Neural crest cell (in vitro differentiated cells): Measurements from ENCODE around the gene DHRS1. TPM values are rescaled to one million over a fixed set of nuclear protein-coding genes. Genes with fewer than 3 reads are reported as not detected.
A peak's percentile ranks its signal among the peaks of the same experiment; 100 is the strongest.
"Not testable (repeated sequence)": the region's sequence is repeated elsewhere in the genome, so short reads cannot be mapped to it uniquely, and the experiment has no call there.

Experiments
- DNase-seq: peaks from one replicate; pipeline ENCODE4 v3.0.0; 2021; ENCODE audit warnings: low read depth, mixed read lengths, low spot score
- H3K27ac Mint-ChIP-seq: one replicate; pipeline ENCODE4 v1.8.0; 2021; ENCODE audit warnings: mild to moderate bottlenecking, mixed read lengths; ENCODE audit not compliant: unreplicated experiment
- H3K27me3 Mint-ChIP-seq: 2 replicates; pipeline ENCODE4 v1.8.0; 2021; ENCODE audit warnings: low read depth, mild to moderate bottlenecking, mixed read lengths
- H3K36me3 Mint-ChIP-seq: 2 replicates; pipeline ENCODE4 v1.8.0; 2021; ENCODE audit warnings: low read depth, mild to moderate bottlenecking, mixed read lengths
- H3K4me1 Mint-ChIP-seq: 2 replicates; pipeline ENCODE4 v1.8.0; 2021; ENCODE audit warnings: mixed read lengths
- H3K4me3 Mint-ChIP-seq: one replicate; pipeline ENCODE4 v1.8.0; 2021; ENCODE audit warnings: mild to moderate bottlenecking, mixed read lengths
- H3K9me3 Mint-ChIP-seq: 2 replicates; pipeline ENCODE4 v1.8.0; 2021; ENCODE audit warnings: mixed read lengths
- total RNA-seq: library from RNA; stranded (reverse); gene quantifications from 2 replicates; pipeline ENCODE4 v1.2.1, GENCODE V29; 2021
- TF ChIP-seq, protein P1 (sequence below): fragments of 200-600 bp; sonication (generic); conservative IDR thresholded peaks from 2 replicates; pipeline ENCODE4 v1.5.0; 2021; ENCODE audit warnings: antibody characterized with exemption, mild to moderate bottlenecking

The DHRS1 gene
- total RNA-seq, 1 donor from 2014 or later, result 17.2 TPM

DNA sequence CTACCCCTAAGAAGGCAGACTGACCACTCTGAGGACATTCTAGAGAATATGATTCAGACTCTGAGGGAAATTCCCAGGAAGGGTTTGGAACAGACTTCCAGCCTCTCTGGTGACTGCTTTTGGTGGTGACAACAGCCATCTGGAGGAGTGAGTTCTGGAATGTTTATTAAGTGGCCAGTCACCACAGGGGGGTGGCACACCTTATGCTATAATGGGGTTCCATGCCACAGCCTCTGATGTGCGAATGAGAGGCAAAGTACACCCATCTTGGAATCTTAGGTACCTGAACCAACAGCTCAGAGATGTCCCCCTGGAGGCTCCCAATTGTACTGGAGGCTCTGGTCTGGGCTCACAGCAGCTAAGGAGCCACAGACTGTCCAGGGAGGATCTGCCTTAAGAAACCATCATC is 47.7 kb downstream of the DHRS1 start:
- TF ChIP-seq, protein P1, sequence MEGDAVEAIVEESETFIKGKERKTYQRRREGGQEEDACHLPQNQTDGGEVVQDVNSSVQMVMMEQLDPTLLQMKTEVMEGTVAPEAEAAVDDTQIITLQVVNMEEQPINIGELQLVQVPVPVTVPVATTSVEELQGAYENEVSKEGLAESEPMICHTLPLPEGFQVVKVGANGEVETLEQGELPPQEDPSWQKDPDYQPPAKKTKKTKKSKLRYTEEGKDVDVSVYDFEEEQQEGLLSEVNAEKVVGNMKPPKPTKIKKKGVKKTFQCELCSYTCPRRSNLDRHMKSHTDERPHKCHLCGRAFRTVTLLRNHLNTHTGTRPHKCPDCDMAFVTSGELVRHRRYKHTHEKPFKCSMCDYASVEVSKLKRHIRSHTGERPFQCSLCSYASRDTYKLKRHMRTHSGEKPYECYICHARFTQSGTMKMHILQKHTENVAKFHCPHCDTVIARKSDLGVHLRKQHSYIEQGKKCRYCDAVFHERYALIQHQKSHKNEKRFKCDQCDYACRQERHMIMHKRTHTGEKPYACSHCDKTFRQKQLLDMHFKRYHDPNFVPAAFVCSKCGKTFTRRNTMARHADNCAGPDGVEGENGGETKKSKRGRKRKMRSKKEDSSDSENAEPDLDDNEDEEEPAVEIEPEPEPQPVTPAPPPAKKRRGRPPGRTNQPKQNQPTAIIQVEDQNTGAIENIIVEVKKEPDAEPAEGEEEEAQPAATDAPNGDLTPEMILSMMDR, result no peak
- Mint-ChIP-seq H3K9me3 (no peaks in the 10 kb centered on the region), H3K4me3 (no peak overlapping the region), H3K4me1 (no peaks in the 10 kb centered on the region), H3K27ac (no peak overlapping the region), H3K36me3 (no peaks in the 10 kb centered on the region), H3K27me3 (no peaks in the 10 kb centered on the region)
- no peak for DNase-seq

DNA sequence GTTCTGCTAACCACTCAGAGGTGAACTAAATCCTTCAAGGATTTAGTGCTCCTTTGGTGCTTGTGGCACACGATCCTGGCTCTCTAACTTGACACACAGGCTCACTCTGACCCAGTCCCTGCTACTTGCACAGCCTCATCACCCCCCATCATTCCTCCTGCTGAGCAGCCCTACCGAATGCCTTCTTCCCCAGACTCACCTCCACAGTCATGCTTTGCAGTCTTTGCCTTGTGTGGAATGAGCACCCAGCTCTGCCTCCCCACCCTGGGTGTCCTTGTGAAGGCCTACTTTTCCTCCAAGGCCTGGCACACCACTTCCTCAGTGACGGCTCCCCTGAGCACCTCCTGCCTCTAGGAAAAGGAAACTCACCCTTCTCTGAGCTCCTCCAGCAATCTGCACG is 49.2 kb downstream of the DHRS1 start:
- no peak for DNase-seq
- Mint-ChIP-seq H3K4me3 (no peak overlapping the region), H3K4me1 (no peaks in the 10 kb centered on the region), H3K9me3 (no peaks in the 10 kb centered on the region), H3K27ac (no peak overlapping the region), H3K27me3 (no peaks in the 10 kb centered on the region), H3K36me3 (no peaks in the 10 kb centered on the region)
- TF ChIP-seq, protein P1, result no peak

DNA sequence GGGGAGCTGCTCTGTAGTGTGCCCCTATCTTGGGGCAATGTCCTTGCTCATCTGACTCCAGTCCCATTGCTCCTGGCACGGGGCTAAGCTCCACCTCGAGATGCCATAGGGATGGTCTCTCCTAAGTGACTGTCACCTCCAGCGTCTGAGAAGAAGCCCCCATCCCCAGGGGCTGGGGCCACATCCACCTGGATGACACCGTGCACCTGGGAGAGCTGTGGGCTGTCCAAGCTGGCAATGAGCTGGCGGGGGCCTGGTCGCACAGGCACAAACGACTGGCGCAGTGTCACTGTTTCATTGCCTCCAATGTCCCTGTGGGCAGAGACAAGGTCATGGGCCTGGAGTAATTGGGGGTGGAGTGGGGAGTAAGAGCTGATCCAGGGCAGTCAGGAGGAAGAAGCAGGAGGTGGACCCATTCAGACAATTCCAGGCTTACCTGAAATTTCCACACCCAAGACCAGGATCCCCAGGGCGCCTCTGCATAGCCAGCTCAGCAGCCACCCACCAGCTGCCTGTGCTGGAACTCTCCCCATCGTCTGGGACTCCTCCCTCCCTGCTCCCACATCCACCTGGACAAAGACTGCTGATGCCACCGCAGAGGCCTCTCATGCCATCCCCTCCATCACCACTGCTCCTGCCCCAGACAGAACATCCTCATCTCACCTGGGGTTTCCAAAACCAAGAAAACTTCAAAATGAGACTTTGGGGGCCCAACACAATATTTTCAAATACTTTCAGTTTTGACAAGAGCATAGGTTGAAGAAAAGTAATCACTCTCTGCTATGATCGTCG is 50.2 kb downstream of the DHRS1 start:
- no peaks in the 10 kb centered on the region for H3K36me3 Mint-ChIP-seq

DNA sequence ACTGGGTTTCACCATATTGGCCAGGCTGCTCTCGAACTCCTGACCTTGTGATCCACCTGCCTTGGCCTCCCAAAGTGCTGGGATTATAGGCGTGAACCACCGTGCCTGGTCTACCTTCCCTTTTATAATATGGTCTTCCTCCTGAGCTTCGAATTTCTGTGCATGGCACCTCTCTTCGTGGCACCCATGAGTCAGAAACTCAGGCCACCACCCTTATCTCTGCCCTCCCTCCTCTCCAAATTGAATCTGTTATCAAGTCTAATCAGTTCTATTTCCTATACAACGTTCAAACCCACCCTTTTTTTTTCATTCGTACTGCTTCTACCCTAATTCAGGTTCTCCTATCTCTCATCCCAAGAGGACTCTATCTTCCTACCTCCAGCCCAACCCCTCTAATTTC is 52.2 kb downstream of the DHRS1 start:
- Mint-ChIP-seq H3K4me1 (peaks cover 20% of the 10 kb centered on the region), H3K27me3 (peaks cover 2% of the 10 kb centered on the region), H3K4me3 (peak overlapping the region; percentile 25), H3K27ac (no peak overlapping the region), H3K36me3 (no peaks in the 10 kb centered on the region), H3K9me3 (no peaks in the 10 kb centered on the region)
- DNase-seq, result no peak
- TF ChIP-seq, protein P1, result no peak

More for the DNA sequence above, 50.2 kb downstream of the DHRS1 start:
- TF ChIP-seq, protein P1, result no peak
- Mint-ChIP-seq H3K9me3 (no peaks in the 10 kb centered on the region), H3K4me1 (peaks cover 4% of the 10 kb centered on the region), H3K27me3 (peaks cover 2% of the 10 kb centered on the region), H3K4me3 (no peak overlapping the region), H3K27ac (no peak overlapping the region)
- no peak for DNase-seq

DNA sequence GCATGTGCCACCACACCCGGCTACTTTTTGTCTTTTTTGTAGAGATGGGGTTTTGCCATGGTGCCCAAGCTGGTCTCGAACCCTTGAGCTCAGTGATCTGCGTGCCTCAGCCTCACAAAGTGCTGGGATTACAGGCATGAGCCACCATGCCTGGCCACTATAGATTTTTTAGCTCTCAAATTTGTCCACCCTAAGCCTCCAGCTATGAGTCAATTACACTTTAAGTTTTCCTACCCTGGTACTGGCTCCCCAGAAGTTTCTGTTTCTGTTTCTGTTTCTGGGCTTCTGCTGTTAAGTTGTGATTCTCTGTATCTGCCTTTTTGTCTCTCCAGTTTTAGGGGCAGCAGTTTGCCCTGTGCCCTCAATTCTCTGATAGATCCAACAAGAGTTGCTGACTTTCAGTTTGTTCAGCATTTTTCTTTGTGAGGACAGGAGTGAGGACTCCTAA is 52.8 kb downstream of the DHRS1 start:
- Mint-ChIP-seq H3K4me3 (no peak overlapping the region), H3K4me1 (peaks cover 21% of the 10 kb centered on the region), H3K27me3 (peaks cover 2% of the 10 kb centered on the region), H3K27ac (no peak overlapping the region), H3K36me3 (no peaks in the 10 kb centered on the region), H3K9me3 (no peaks in the 10 kb centered on the region)
- TF ChIP-seq, protein P1, result no peak
- no peak for DNase-seq

DNA sequence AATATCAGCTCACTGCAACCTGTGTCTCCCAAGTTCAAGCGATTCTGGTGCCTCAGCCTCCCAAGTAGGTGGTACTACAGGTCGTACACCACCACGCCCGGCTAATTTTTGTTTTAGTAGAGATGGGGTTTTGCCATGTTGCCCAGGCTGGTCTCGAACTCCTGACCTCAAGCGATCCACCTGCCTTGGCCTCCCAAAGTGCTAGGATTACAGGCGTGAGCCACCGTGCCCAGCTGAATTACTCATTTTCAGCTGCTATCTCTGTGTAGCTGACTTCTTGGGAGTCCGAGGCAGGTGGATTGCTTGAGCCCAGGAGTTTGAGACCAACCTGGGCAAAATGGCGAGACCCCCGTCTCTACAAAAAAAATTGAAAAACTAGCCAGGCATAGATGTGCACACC is 54.2 kb downstream of the DHRS1 start:
- H3K36me3 Mint-ChIP-seq, H3K4me3 Mint-ChIP-seq, H3K27ac Mint-ChIP-seq, H3K27me3 Mint-ChIP-seq, DNase-seq, H3K9me3 Mint-ChIP-seq: not testable (repeated sequence)
- H3K4me1 Mint-ChIP-seq, result peaks cover 25% of the 10 kb centered on the region
